Rectal smooth muscle tissue (tissue), 1 donor: ENCODE results near the gene TOMM20.
A peak's percentile ranks its signal among the peaks of the same experiment; 100 is the strongest.
"Not testable (repeated sequence)": the region's sequence is repeated elsewhere in the genome, so short reads cannot be mapped to it uniquely, and the experiment has no call there.

ENCODE experiments used
- H3K27ac ChIP-seq: one replicate; pipeline ENCODE4 v1.7.0; 2013; ENCODE audit warnings: low read depth, low read length, inconsistent platforms
- H3K27me3 ChIP-seq: one replicate; pipeline ENCODE4 v1.7.0; 2013; ENCODE audit warnings: low read length; ENCODE audit not compliant: control insufficient read depth, insufficient read depth
- H3K36me3 ChIP-seq: one replicate; pipeline ENCODE4 v1.7.0; 2013; ENCODE audit warnings: low read length; ENCODE audit not compliant: control insufficient read depth, insufficient read depth
- H3K4me1 ChIP-seq: one replicate; pipeline ENCODE4 v1.7.0; 2013; ENCODE audit warnings: low read length; ENCODE audit not compliant: control insufficient read depth, insufficient read depth
- H3K4me3 ChIP-seq: one replicate; pipeline ENCODE4 v1.7.0; 2013; ENCODE audit warnings: low read length
- H3K9ac ChIP-seq: one replicate; pipeline ENCODE4 v1.7.0; 2013; ENCODE audit warnings: low read length

TOMM20 gene

GRCh38 chr1:235095938-235096562 lies 32.6 kb downstream of the TOMM20 start:
- Histone ChIP-seq H3K4me3 (no peak overlapping the region), H3K4me1 (peaks cover 5% of the 10 kb centered on the region), H3K9ac (no peak overlapping the region), H3K27me3 (no peaks in the 10 kb centered on the region), H3K36me3 (no peaks in the 10 kb centered on the region), H3K27ac (no peak overlapping the region)

- Histone ChIP-seq H3K27ac (no peak overlapping the region), H3K36me3 (no peaks in the 10 kb centered on the region), H3K4me3 (peak overlapping the region; percentile 26)
Measured at GRCh38 chr1:235093696-235094592, 34.7 kb downstream of the TOMM20 start.

GRCh38 chr1:235093013-235093695 lies 35.5 kb downstream of the TOMM20 start:
- Histone ChIP-seq H3K4me1 (peaks cover 12% of the 10 kb centered on the region), H3K36me3 (no peaks in the 10 kb centered on the region), H3K4me3 (peak overlapping the region; percentile 33), H3K9ac (no peak overlapping the region), H3K27me3 (no peaks in the 10 kb centered on the region), H3K27ac (no peak overlapping the region)

More at GRCh38 chr1:235093696-235094592, 34.7 kb downstream of the TOMM20 start:
- no peaks in the 10 kb centered on the region for H3K27me3 ChIP-seq
- H3K9ac ChIP-seq = no peak overlapping the region
- H3K4me1 ChIP-seq = peaks cover 12% of the 10 kb centered on the region

GRCh38 chr1:235092415-235092814 lies 36.2 kb downstream of the TOMM20 start:
- not testable (repeated sequence) for H3K27ac ChIP-seq, H3K36me3 ChIP-seq, H3K27me3 ChIP-seq, H3K4me3 ChIP-seq, H3K9ac ChIP-seq
- peaks cover 12% of the 10 kb centered on the region for H3K4me1 ChIP-seq

GRCh38 chr1:235092045-235092406 lies 36.6 kb downstream of the TOMM20 start:
- H3K9ac ChIP-seq, H3K27ac ChIP-seq: not testable (repeated sequence)

GRCh38 chr1:235091319-235092044 lies 37.2 kb downstream of the TOMM20 start:
- Histone ChIP-seq H3K4me1 (peaks cover 12% of the 10 kb centered on the region), H3K27ac (peak overlapping the region; percentile 7)
- not testable (repeated sequence) for H3K36me3 ChIP-seq, H3K9ac ChIP-seq, H3K27me3 ChIP-seq, H3K4me3 ChIP-seq

More at GRCh38 chr1:235092045-235092406, 36.6 kb downstream of the TOMM20 start:
- H3K36me3 ChIP-seq, H3K27me3 ChIP-seq, H3K4me3 ChIP-seq: not testable (repeated sequence)
- peaks cover 12% of the 10 kb centered on the region for H3K4me1 ChIP-seq

GRCh38 chr1:235090406-235091069 lies 38.1 kb downstream of the TOMM20 start:
- H3K4me3 ChIP-seq = no peak overlapping the region

GRCh38 chr1:235088907-235089306 lies 39.7 kb downstream of the TOMM20 start:
- Histone ChIP-seq H3K27ac (no peak overlapping the region), H3K36me3 (no peaks in the 10 kb centered on the region), H3K4me3 (no peak overlapping the region)

More at GRCh38 chr1:235090406-235091069, 38.1 kb downstream of the TOMM20 start:
- Histone ChIP-seq H3K27me3 (no peaks in the 10 kb centered on the region), H3K9ac (no peak overlapping the region), H3K36me3 (no peaks in the 10 kb centered on the region), H3K27ac (peak overlapping the region; percentile 7), H3K4me1 (peaks cover 12% of the 10 kb centered on the region)

GRCh38 chr1:235088430-235088829 lies 40.2 kb downstream of the TOMM20 start:
- Histone ChIP-seq H3K36me3 (no peaks in the 10 kb centered on the region), H3K27ac (no peak overlapping the region), H3K27me3 (no peaks in the 10 kb centered on the region), H3K9ac (no peak overlapping the region), H3K4me3 (no peak overlapping the region), H3K4me1 (peaks cover 15% of the 10 kb centered on the region)

More at GRCh38 chr1:235088907-235089306, 39.7 kb downstream of the TOMM20 start:
- Histone ChIP-seq H3K4me1 (peaks cover 15% of the 10 kb centered on the region), H3K9ac (no peak overlapping the region), H3K27me3 (no peaks in the 10 kb centered on the region)

GRCh38 chr1:235087906-235088305 lies 40.7 kb downstream of the TOMM20 start:
- H3K4me3 ChIP-seq = no peak overlapping the region
- H3K27me3 ChIP-seq = no peaks in the 10 kb centered on the region
- H3K27ac ChIP-seq = no peak overlapping the region
- H3K9ac ChIP-seq = no peak overlapping the region
- H3K36me3 ChIP-seq = no peaks in the 10 kb centered on the region
- peaks cover 17% of the 10 kb centered on the region for H3K4me1 ChIP-seq

- H3K36me3 ChIP-seq, H3K9ac ChIP-seq, H3K27me3 ChIP-seq, H3K27ac ChIP-seq, H3K4me3 ChIP-seq: not testable (repeated sequence)
- H3K4me1 ChIP-seq = peaks cover 13% of the 10 kb centered on the region
Measured at GRCh38 chr1:235085411-235086117, 43.1 kb downstream of the TOMM20 start.
